Measurements from ENCODE around the gene RXFP2.

GRCh38 chr13:31749929-31750328 lies 10.6 kb downstream of the RXFP2 start:
- TF ChIP-seq CTCF (optimal IDR thresholded peaks at IDR 0.05 in 1 of 3, IDR thresholded peaks at IDR 0.05 in 1 of 3, conservative IDR thresholded peaks at IDR 0.05 in 1 of 3; ENCODE audit: extremely low read depth in 1 of 3, insufficient read depth in 2 of 3, low read length in 3 of 3): no peak
- TF ChIP-seq EZH2 (IDR thresholded peaks at IDR 0.05; ENCODE audit: low read length): no peak

Measured in keratinocyte (primary cell).